Stomach (tissue), 9 donors: ENCODE measurements around the gene ADAD2. TPM values are rescaled to one million over a fixed set of nuclear protein-coding genes. Genes with fewer than 3 reads are reported as not detected.

Experiments used
- DNase-seq, 2 donors: peaks; one replicate each; pipeline versions ENCODE4 v3.0.0 to v3.0.0-alpha.2; 2013 to 2019
- H3K27ac ChIP-seq, 5 donors: fragments of 200-600 bp in 4 of 5; sonication (generic) in 4 of 5; one replicate each; pipeline ENCODE4 v1.5.1; 2013 to 2019; ENCODE audit warnings: mild to moderate bottlenecking in 1 of 5, moderate library complexity in 1 of 5
- H3K27me3 ChIP-seq, 3 donors: fragments of 200-600 bp; sonication (generic); one replicate each; pipeline ENCODE4 v1.5.1; 2017 to 2019; ENCODE audit warnings: mixed run types in 1 of 3
- H3K36me3 ChIP-seq, 4 donors: fragments of 200-600 bp; sonication (generic); 1 replicate in 3 of 4; 2 replicates in 1 of 4; pipeline ENCODE4 v1.5.1; 2016 to 2019
- H3K4me1 ChIP-seq, 4 donors: fragments of 200-600 bp; sonication (generic); one replicate each; pipeline ENCODE4 v1.5.1; 2016 to 2019
- H3K4me3 ChIP-seq, 4 donors: fragments of 200-600 bp; sonication (generic) in 3 of 4; one replicate each; pipeline ENCODE4 v1.5.1; 2016 to 2019; ENCODE audit warnings: mild to moderate bottlenecking in 1 of 4
- H3K9me3 ChIP-seq, 4 donors: fragments of 200-600 bp; sonication (generic); one replicate each; pipeline ENCODE4 v1.5.1; 2016 to 2019
- CTCF ChIP-seq, 7 experiments: fragments of 450-650 bp in 4 of 7; fragments of 200-600 bp in 3 of 7; sonication (generic) in 3 of 7; IDR thresholded peaks; one replicate each; pipeline ENCODE4 v1.5.1; 2016 to 2019; ENCODE audit warnings: antibody characterized with exemption in 7 of 7, control low read depth in 2 of 7, mild to moderate bottlenecking in 1 of 7
- EP300 ChIP-seq: sonication (generic); formaldehyde crosslinking; IDR thresholded peaks from one replicate; pipeline ENCODE4 v1.6.1; 2017; ENCODE audit warnings: antibody characterized with exemption
- POLR2A ChIP-seq, 4 donors: fragments of 450-650 bp; IDR thresholded peaks; one replicate each; pipeline ENCODE4 v1.6.1; 2016; ENCODE audit warnings: antibody characterized with exemption in 4 of 4, control low read depth in 2 of 4, mild to moderate bottlenecking in 1 of 4, moderate library complexity in 1 of 4
- POLR2AphosphoS5 ChIP-seq, 3 donors: sonication (generic); formaldehyde crosslinking; IDR thresholded peaks; one replicate each; pipeline ENCODE4 v1.6.1; 2016; ENCODE audit warnings: antibody characterized with exemption in 3 of 3
- WGBS, 5 donors: extraction: QIAGEN DNeasy Blood & Tissue Kit in 3 of 5; methylation state at CpG; one replicate each; pipeline versions ENCODE4 v1.1.5 to v1.1.7; 2013 to 2018; 5-methylcytosine and 5-hydroxymethylcytosine counted together
- intact Hi-C: fragments of 100-400 bp; cut with DNase I; formaldehyde crosslinking; loops from one replicate; pipeline ENCODE4 v1.15.1; 2023; ENCODE audit warnings: low total_unique reads
- polyA plus RNA-seq, 3 donors: library from polyadenylated mRNA; stranded (reverse); fragments of 200-250 nt; gene quantifications; one replicate each; pipeline ENCODE4 v1.2.3, GENCODE V29; 2013
- total RNA-seq, 5 donors: library from RNA; depleted of rRNA; stranded (reverse); fragments of >200 nt; gene quantifications; one replicate each; pipeline versions ENCODE4 v1.1.0 to v1.2.3, GENCODE V29; 2014 to 2016
- donor health status: healthy with polysubstance abuse.
- donor health status: Bipolar disorder and iron deficiency.
- donor health status: healthy.

The ADAD2 gene
- total and polyA plus RNA-seq, 8 donors: 0.18 to 4.3 (median 2.5) TPM; not detected in 4

- Histone ChIP-seq H3K27me3 (no peaks in the 10 kb centered on the region), H3K9me3 (no peaks in the 10 kb centered on the region), H3K4me3 (no peak overlapping the region), H3K36me3 (peaks cover 43 to 60% (median 56%) of the 10 kb centered on the region in 4 donors), H3K27ac (peak overlapping the region in 3 of 5 donors; percentile 60 to 86 (median 82)), H3K4me1 (peaks cover 21 to 34% (median 26%) of the 10 kb centered on the region in 4 donors)
- 61 to 76% (median 71%) methylated on average over 8 to 11 of the region's 11 CpGs for WGBS, 5 donors
- intact Hi-C loops: no loop called here
- no peak for DNase-seq
- TF ChIP-seq EP300: no peak
- TF ChIP-seq POLR2AphosphoS5 (IDR thresholded peaks at IDR 0.05): no peak
- no peak for TF ChIP-seq POLR2A (IDR thresholded peaks at IDR 0.05)
- no peak for TF ChIP-seq CTCF (IDR thresholded peaks at IDR 0.05)
These were observed 6.9 kb upstream of the ADAD2 start for GRCh38 chr16:84183911-84184591.

- H3K4me1 ChIP-seq: peaks cover 21 to 34% (median 26%) of the 10 kb centered on the region in 4 donors
- peak overlapping the region in 4 of 5 donors; percentile 6 to 86 (median 71) for H3K27ac ChIP-seq
- WGBS, 5 donors: 38 to 60% (median 40%) methylated on average over 9 to 10 of the region's 10 CpGs
- intact Hi-C loops: loop anchor here (5.0 kb wide), 1 partner anchor 97 kb away; no protein-coding TSS in a partner anchor
- TF ChIP-seq EP300 (no peak), POLR2AphosphoS5 (IDR thresholded peaks at IDR 0.05) (no peak), CTCF (IDR thresholded peaks at IDR 0.05) (no peak), POLR2A (IDR thresholded peaks at IDR 0.05) (no peak)
- H3K4me3 ChIP-seq: peak overlapping the region in 2 of 4 donors; percentile 74 to 92
- no peaks in the 10 kb centered on the region for H3K27me3 ChIP-seq
- H3K36me3 ChIP-seq: peaks cover 37 to 53% (median 49%) of the 10 kb centered on the region in 4 donors
- no peaks in the 10 kb centered on the region for H3K9me3 ChIP-seq
- no peak for DNase-seq
These were observed 6.2 kb upstream of the ADAD2 start for GRCh38 chr16:84184775-84185174.

GRCh38 chr16:84186685-84187437, 4.1 kb upstream of the ADAD2 start, which contains the start of gene TAF1C:
TSS of gene TAF1C (minus strand) at chr16:84187057. CDS start at chr16:84184988, 2,069 bp downstream.
- Histone ChIP-seq H3K27me3 (no peaks in the 10 kb centered on the region), H3K36me3 (peaks cover 16 to 32% (median 28%) of the 10 kb centered on the region in 4 donors), H3K27ac (peak within 1 kb of the TSS; percentile 49 to 86 (median 82)), H3K4me3 (peak within 1 kb of the TSS; percentile 74 to 94 (median 89)), H3K4me1 (peaks cover 21 to 34% (median 26%) of the 10 kb centered on the region in 4 donors), H3K9me3 (no peaks in the 10 kb centered on the region)
- WGBS, 5 donors: 2 to 4% (median 2%) methylated on average over 35 to 55 of the region's 55 CpGs
- peak in 5 of 7 experiments; percentile 84 to 98 (median 95) for TF ChIP-seq CTCF (IDR thresholded peaks at IDR 0.05)
- TF ChIP-seq POLR2AphosphoS5 (IDR thresholded peaks at IDR 0.05): peak; percentile 41 to 87 (median 62)
- TF ChIP-seq EP300: no peak
- intact Hi-C loops: loop anchor here (5.0 kb wide), 1 partner anchor 100 kb away; no protein-coding TSS in a partner anchor
- DNase-seq: peak; percentile 97 to 98

- Histone ChIP-seq H3K27me3 (peaks cover 0 to 16% (median 10%) of the 10 kb centered on the region in 3 donors), H3K4me3 (no peak overlapping the region), H3K36me3 (no peaks in the 10 kb centered on the region), H3K4me1 (peaks cover 0 to 4% (median 2%) of the 10 kb centered on the region in 4 donors), H3K9me3 (no peaks in the 10 kb centered on the region), H3K27ac (no peak overlapping the region)
- no peak for TF ChIP-seq POLR2AphosphoS5 (IDR thresholded peaks at IDR 0.05)
- TF ChIP-seq POLR2A (IDR thresholded peaks at IDR 0.05): no peak
- TF ChIP-seq CTCF (IDR thresholded peaks at IDR 0.05): no peak
- no peak for TF ChIP-seq EP300
- intact Hi-C loops: loop anchor here (10.0 kb wide), 1 partner anchor 217 kb away; no protein-coding TSS in a partner anchor
- WGBS, 5 donors: 85 to 94% (median 91%) methylated on average over 13 to 16 of the region's 16 CpGs
- no peak for DNase-seq
These were observed 509 bp downstream of the ADAD2 start for GRCh38 chr16:84191466-84191865.
